Measurements from ENCODE around the gene BACE1. TPM values are rescaled to one million over a fixed set of nuclear protein-coding genes. Genes with fewer than 3 reads are reported as not detected.

The BACE1 gene
- total and polyA plus RNA-seq, 10 of the 15 experiments (the other 5 are each of a cell fraction or from before 2014, with no cell fraction given), result 0.07 to 1.6 (median 0.32) TPM

DNA sequence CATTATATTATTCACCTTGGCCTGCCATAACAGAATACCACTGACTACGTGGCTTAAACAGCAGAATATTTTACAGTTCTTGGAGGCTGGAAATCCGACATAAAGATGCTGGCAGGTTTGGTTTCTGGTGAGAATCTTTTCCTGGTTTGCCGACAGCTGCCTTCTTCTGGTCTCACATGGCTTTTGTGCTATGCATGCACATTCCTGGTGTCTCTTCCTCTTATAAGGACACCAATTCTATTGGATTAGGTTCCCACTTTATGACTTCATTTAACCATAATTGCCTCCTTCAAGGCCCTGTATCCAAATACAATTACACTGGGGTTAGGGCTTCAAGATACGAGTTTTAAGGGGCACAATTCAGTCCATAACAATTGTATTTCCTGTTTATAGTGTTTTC lies 66.5 kb downstream of the BACE1 start:
- CTCF ChIA-PET, result no interaction called here
- intact Hi-C loops (cut with micrococcal nuclease; ENCODE audit: unreplicated experiment), result no loop called here

More for the DNA sequence above, 66.5 kb downstream of the BACE1 start:
- ChIA-PET SMC1A (ENCODE audit: uncharacterized antibody, unreplicated experiment) (no interaction called here), RAD21 (ENCODE audit: unreplicated experiment) (no interaction called here), POLR2A (no interaction called here)
- WGBS (ENCODE audit: insufficient coverage, insufficient replicate concordance, low lambda C conversion rate, missing lambda C conversion rate), result 92% methylated on average over 4 of the region's 4 CpGs
- Histone ChIP-seq H3K27me3 (replicated peaks in 1 of 2; ENCODE audit: control insufficient read depth in 2 of 2, insufficient read depth in 2 of 2, low read length in 1 of 2) (no peaks in the 10 kb centered on the region), H3K4me3 (no peak overlapping the region), H3K9ac (ENCODE audit: control insufficient read depth, insufficient read depth, low read length) (no peak overlapping the region), H3K36me3 (ENCODE audit: control insufficient read depth in 2 of 2, insufficient read depth in 2 of 2, low read length in 1 of 2) (peaks cover 0 to 3% of the 10 kb centered on the region in 2 experiments; a peak in 3 of 4 replicates), H3K27ac (ENCODE audit: control insufficient read depth, insufficient read depth) (no peak overlapping the region), H3K79me2 (ENCODE audit: control insufficient read depth, insufficient read depth, low read length) (no peaks in the 10 kb centered on the region), H3K4me1 (ENCODE audit: control insufficient read depth, insufficient read depth, low read length) (no peaks in the 10 kb centered on the region), H3K9me3 (replicated peaks; ENCODE audit: control insufficient read depth, insufficient read depth, low read length) (no peaks in the 10 kb centered on the region), H2AFZ (ENCODE audit: control insufficient read depth, low read depth, low read length) (no peak overlapping the region), H4K20me1 (ENCODE audit: control insufficient read depth, insufficient read depth) (no peaks in the 10 kb centered on the region), H3K4me2 (ENCODE audit: control insufficient read depth, insufficient read depth) (no peak overlapping the region)
- in situ Hi-C loops (cut with MboI), result no loop called here
- TSS peak; percentile 27 for BruUV-seq (replicated peaks)
- FAIRE-seq, result peak; percentile 83
- no peak for TF ChIP-seq JUND (IDR thresholded peaks at IDR 0.05; ENCODE audit: low read depth, low read length)
- no peak for TF ChIP-seq SMARCA5 (IDR thresholded peaks at IDR 0.05)
- TF ChIP-seq RFX5 (IDR thresholded peaks at IDR 0.05; ENCODE audit: low read depth, low read length), result no peak
- TF ChIP-seq, protein P1, sequence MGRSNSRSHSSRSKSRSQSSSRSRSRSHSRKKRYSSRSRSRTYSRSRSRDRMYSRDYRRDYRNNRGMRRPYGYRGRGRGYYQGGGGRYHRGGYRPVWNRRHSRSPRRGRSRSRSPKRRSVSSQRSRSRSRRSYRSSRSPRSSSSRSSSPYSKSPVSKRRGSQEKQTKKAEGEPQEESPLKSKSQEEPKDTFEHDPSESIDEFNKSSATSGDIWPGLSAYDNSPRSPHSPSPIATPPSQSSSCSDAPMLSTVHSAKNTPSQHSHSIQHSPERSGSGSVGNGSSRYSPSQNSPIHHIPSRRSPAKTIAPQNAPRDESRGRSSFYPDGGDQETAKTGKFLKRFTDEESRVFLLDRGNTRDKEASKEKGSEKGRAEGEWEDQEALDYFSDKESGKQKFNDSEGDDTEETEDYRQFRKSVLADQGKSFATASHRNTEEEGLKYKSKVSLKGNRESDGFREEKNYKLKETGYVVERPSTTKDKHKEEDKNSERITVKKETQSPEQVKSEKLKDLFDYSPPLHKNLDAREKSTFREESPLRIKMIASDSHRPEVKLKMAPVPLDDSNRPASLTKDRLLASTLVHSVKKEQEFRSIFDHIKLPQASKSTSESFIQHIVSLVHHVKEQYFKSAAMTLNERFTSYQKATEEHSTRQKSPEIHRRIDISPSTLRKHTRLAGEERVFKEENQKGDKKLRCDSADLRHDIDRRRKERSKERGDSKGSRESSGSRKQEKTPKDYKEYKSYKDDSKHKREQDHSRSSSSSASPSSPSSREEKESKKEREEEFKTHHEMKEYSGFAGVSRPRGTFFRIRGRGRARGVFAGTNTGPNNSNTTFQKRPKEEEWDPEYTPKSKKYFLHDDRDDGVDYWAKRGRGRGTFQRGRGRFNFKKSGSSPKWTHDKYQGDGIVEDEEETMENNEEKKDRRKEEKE (IDR thresholded peaks at IDR 0.05), result no peak
- no peak for TF ChIP-seq SMC3 (IDR thresholded peaks at IDR 0.05; ENCODE audit: borderline replicate concordance, low read length)
- TF ChIP-seq, protein P2, sequence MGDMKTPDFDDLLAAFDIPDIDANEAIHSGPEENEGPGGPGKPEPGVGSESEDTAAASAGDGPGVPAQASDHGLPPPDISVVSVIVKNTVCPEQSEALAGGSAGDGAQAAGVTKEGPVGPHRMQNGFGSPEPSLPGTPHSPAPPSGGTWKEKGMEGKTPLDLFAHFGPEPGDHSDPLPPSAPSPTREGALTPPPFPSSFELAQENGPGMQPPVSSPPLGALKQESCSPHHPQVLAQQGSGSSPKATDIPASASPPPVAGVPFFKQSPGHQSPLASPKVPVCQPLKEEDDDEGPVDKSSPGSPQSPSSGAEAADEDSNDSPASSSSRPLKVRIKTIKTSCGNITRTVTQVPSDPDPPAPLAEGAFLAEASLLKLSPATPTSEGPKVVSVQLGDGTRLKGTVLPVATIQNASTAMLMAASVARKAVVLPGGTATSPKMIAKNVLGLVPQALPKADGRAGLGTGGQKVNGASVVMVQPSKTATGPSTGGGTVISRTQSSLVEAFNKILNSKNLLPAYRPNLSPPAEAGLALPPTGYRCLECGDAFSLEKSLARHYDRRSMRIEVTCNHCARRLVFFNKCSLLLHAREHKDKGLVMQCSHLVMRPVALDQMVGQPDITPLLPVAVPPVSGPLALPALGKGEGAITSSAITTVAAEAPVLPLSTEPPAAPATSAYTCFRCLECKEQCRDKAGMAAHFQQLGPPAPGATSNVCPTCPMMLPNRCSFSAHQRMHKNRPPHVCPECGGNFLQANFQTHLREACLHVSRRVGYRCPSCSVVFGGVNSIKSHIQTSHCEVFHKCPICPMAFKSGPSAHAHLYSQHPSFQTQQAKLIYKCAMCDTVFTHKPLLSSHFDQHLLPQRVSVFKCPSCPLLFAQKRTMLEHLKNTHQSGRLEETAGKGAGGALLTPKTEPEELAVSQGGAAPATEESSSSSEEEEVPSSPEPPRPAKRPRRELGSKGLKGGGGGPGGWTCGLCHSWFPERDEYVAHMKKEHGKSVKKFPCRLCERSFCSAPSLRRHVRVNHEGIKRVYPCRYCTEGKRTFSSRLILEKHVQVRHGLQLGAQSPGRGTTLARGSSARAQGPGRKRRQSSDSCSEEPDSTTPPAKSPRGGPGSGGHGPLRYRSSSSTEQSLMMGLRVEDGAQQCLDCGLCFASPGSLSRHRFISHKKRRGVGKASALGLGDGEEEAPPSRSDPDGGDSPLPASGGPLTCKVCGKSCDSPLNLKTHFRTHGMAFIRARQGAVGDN (IDR thresholded peaks at IDR 0.05), result no peak
- DNase-seq (ENCODE audit: low read depth, low spot score), result no peak
- ATAC-seq, result no peak

All from GM12878 (cell line).